ENCODE measurements around the gene RNU1-1.
"Not testable (repeated sequence)": the region's sequence is repeated elsewhere in the genome, so short reads cannot be mapped to it uniquely, and the experiment has no call there.

GRCh38 chr1:16489195-16489880, 24.7 kb downstream of the RNU1-1 start:
- not testable (repeated sequence) for TF ChIP-seq CTCF (IDR thresholded peaks at IDR 0.05); MAX (IDR thresholded peaks at IDR 0.05; ENCODE audit: low read depth); FOSL2 (IDR thresholded peaks at IDR 0.05; ENCODE audit: borderline replicate concordance, low read depth); RFX5 (IDR thresholded peaks at IDR 0.05; ENCODE audit: low read length); RAD21 (IDR thresholded peaks at IDR 0.05; ENCODE audit: low read length); POLR2AphosphoS5 (IDR thresholded peaks at IDR 0.05; ENCODE audit: low read depth, low read length); RXRA (IDR thresholded peaks at IDR 0.05; ENCODE audit: borderline replicate concordance, low read depth); PBX3 (IDR thresholded peaks at IDR 0.05); GABPA (IDR thresholded peaks at IDR 0.05; ENCODE audit: low read depth); TEAD4 (IDR thresholded peaks at IDR 0.05; ENCODE audit: borderline replicate concordance, insufficient read depth); MEF2A (IDR thresholded peaks at IDR 0.05; ENCODE audit: borderline replicate concordance, low read depth)
